GM19438 (cell line): Measurements from ENCODE around the gene MEGF6.

Experiments used
- ATAC-seq: cut with Tn5 transposase; IDR thresholded peaks from one replicate; pipeline ENCODE4 v1.9.1; 2021; ENCODE audit warnings: low read depth; ENCODE audit not compliant: unreplicated experiment

Gene MEGF6

DNA sequence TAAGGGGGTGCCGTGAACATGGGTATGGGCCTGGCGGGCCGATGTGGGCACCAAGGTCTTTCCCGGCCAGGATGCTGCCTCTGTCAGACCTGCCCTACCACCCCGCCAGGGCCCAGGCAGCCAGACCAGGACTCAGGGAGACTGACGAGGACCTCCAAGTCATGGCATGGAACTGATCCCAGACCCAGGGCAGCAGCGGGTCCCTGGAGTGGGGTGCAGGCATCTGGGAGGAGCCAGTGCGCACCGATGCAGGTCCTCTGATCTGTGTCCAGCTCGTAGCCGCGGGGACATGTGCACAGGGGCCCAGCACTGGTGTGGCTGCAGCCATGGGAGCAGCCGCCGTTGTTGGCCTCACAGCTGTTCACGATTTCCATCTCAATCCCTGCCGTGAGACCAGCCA lies 100.0 kb downstream of the MEGF6 start:
- ATAC-seq = no peak

DNA sequence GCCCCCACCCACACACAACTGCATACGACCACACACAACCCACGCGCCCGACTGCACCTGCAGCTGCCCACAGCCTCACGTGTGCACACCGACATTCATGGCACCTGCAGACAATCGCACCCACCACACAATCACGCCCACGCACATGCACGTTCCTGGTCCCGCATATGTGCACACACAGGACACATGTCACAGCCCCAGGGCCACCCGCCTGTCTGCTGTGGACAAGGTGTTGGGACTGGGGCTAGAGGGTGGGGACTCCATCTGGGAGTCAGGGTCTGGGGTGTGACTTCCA lies 100.4 kb downstream of the MEGF6 start:
- no peak for ATAC-seq

DNA sequence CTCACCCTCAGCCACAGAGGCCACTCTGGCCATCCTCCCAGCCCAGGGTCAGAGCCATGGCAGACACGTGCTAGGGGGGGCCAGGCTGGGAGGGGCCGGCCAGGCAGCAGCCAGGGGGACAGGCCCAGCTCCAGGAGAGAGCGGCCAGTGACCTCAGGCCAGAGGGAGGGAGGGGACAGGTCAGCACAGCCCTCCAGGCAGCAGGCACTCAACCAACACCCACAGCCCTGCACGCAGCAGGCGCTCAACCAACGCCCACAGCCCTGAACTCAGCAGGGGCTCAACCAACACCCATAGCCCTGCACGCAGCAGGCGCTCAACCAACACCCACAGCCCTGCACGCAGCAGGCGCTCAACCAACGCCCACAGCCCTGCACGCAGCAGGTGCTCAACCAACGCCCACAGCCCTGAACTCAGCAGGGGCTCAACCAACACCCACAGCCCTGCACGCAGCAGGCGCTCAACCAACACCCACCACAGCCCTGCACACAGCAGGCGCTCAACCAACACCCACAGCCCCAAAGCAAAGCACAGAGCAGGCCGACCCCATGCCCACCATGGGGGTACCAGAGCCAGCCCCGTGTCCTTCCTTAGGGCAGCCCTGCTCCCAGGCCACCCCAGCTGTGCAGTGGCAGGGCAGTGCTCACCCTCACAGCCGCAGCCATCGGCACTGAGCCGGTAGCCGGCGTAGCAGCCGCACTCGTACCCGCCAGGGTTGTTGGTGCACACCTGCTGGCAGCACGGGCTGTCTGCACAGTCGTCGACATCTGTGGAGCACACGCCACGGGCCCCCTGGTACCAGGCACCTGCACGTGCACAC lies 101.0 kb downstream of the MEGF6 start:
- no peak for ATAC-seq

DNA sequence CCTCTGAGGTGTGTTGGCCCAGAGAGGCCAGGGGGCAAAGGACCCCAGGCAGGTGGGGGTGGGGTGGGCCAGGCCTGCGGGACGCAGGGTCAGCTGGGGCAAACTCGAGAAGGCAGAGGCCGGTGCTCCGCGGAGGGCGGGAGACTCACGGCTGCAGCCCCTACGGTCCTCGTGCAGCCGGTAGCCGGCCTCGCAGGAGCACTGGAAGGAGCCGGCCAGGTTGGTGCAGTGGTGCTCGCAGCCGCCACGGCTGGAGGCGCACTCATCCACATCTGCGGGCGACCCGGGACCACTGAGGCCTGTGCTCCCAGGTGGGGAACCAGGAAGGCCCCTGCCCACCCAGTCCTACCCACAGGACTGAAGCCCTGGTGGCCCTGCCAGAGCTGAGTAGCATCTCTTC lies 101.6 kb downstream of the MEGF6 start:
- no peak for ATAC-seq

DNA sequence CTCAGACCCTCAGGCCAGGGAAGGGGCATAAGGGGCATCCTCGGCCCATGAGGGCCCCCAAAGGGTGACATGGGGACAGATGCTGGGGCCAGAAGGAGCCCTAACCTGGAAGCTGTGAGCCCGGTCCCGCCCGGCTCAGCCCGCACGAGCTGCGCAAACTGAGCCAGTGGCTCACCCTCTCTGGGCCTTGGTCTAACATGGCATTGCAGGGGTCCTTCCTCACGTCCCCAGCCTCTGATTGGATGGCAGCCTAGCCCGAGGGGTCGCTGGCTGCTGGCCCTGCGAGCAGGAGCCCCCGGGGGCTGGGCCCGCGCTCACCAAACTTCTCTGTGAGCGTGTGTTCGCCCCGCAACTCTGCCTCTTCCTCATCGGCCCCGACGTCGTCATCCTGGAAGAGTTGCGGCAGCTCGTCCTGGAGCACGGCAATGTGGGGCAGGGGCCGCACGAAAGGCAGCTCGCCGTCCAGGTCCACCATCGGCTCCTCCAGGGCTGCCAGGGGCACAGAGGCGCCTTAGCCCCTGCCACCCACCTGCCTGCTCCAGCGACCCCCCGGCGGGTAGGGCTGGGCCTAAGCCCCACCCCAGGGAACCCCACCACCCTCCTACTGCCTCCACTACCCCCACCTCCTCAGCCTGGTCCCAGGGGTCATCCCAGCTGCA lies 102.4 kb downstream of the MEGF6 start:
- no peak for ATAC-seq

DNA sequence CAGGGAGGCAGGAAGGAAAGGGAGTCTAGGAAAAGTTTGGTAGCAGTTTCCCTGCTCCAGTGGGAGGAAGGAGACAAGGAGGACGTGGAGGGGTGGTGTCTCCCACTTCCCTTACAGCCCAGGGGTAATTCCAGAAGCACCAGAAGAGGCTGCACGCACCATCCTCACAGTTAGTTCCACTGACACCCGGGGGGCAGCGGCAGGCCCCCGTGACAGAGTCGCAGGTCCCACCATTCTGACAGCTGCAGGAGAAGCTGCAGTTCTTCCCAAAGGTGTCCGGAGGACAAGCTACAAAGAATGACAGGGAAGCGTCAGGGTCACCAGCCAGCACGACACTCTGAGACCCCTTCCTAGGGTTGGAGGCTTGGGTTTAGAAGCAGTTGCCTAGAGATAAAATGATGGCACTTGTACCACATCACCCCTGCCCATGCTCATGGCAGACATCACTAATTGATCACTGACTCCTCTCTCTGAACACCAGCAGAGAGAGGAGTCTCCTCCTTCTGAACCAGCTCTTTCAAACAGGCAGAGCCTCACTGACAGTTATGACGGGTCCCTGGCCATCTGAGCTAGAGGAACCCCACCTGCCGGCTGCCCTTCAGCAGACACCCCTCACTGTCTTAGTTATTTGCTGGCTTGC lies 103.6 kb downstream of the MEGF6 start:
- ATAC-seq = no peak

DNA sequence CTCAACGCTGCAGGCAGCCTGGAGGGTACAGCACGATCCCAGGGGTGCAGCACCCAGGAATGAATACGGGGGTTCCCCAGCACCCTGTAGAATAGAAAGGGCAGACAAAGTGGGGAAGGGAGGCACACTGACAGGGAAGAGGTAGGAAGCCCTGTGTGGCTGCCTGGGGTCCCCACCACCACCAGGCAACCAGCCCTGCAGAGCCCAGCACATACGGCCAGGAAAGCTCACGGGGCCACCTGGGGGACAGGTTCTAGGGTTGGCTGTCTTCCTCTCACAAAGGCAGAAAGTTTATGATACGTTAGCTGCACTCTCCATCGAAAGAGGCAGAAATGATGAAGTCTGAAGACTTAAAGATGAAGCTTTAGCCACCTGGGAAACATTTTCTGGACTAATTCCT lies 104.4 kb downstream of the MEGF6 start:
- no peak for ATAC-seq

DNA sequence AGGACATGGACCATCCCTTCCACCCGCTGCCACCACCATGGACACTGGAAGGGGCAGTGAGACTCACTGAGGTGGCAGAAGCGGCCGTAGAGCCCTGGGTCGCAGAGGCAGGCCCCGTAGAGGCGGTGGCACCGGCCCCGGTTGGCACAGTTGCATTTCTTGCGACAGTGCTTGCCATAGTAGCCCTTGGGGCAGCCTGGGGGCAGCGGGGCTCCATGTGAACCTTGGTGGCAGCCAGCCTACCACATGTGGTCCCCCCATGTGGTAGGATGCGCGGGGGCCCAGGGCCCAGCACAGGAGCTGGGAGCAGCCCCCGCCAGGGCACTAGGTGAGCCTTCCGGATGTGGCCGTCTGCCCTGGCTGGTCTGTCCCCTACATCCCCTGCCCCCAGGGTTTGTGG lies 105.3 kb downstream of the MEGF6 start:
- no peak for ATAC-seq

DNA sequence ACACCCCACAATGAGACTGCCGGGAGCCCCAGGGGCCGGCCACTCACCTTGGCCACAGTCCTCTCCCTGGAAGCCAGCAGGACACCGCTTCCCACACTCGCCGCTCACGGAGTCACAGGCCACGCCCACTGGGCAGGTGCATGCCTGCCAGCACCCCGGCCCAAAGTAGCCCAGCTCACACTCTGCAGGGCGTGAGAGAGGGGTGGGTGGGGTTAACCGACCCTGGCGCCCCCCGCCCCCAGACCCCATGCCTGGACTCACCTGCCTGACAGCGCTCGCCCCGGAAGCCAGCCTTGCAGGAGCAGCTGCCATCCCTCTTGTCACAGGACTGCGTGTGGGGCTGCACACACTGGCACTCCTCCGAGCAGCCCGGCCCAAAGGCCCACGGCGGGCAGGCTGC lies 106.1 kb downstream of the MEGF6 start:
- no peak for ATAC-seq

DNA sequence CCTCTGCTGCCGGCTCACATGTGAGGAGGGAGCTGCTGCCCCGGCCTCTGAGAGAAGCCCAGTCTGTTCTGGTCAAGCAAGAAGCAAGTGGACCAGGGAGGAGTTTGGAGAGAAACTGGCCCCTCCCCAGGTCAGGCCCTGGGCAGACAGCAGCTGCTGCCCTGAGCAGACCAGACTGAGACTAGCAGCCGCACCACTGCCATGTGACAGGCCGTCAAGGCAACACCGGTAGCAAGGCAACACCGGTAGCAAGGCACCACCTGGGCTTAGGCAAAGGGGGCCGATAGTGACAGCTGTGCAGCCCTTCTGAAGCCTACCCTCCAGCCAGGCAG lies 106.5 kb downstream of the MEGF6 start:
- ATAC-seq = no peak

DNA sequence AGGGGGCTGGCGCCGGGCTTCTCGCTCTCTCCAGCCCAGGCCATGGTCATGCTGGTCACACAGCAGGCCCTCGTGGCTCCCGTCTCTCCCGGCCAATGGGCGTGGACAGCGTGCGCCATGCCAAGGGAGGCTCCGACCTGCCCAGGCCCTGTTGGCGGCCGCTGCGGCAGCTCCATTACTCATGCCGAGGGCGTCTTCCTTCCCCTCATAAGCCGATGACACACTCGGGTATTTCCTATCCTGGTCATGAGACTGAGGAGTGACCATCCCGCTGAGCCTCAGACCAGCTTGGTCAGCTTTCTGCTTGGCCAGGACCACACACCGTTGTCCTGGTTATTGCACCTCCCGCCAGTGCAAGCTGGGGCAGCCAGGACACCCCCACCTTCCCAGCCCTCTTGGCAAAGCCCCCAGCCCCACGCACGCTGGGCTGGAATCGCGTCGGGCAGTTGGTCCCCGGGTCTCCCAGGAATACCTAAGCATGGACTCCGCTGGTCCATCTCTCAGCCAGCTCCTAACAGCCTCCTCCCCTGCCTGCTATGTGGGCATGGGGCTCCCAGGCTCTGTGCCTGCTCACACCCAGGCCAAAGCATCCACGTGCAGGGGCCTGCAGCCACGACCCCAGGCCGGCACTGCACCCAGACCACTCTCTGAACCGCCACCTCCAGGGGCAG lies 107.0 kb downstream of the MEGF6 start:
- ATAC-seq = no peak

DNA sequence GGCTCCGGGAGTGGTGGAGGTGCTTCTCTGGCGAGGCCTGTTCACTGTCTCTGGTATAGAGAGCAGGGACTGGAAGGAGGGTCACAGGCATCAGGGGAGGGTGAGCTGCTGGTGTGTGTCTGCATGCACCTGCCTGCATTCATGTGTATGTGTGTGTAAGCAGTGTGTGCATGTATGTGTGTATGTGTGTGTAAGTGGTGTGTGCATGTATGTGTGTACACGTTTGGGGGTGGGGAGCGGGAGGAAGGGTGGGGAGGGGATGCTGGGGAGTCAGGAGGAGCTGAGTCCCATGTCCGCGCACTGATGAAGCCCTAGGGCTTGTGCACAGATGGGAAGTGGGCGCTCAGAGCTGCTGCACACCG lies 107.8 kb downstream of the MEGF6 start:
- ATAC-seq = no peak

DNA sequence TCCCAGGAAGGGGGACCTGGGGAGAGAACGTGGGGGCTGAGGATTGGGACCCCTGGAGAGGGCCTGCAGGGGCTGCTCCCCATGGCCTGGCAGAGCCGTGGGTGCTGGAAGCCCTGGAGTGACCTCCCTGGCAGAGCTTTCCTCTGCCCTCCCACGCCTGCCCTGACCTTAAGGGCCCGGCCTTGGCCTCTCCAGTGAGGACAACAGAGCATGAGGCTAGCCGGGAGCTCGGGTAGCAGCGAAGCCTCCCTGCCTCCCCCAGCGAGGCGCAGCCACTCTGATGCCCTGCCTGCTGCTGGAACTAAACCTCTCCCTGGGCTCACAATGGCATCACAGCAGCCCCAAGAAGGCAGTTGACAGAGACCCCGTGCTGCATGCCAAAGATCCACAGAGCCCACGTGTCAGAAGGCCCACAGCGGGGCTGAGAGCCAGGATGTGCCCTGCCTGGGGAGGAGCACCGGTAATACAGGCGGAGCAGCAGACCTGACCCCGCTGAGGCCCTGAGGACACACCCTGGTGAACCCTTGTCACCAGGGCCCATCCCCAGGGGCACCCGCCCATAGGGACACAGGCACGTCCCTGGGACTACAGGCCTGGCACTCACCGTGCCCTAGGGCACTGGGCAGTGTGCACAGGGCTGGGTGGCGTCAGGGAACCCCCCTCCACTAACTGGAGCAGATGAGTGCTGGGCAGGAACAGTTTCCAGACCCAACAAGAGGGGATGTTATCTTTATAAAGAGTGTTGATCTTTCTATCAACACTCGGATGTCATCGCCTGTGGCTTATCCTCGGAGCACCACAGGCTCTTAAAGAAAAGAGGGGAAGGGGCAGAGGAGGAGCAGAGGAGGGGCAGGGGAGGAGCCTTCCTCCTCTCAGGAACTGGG lies 108.4 kb downstream of the MEGF6 start:
- ATAC-seq = no peak

DNA sequence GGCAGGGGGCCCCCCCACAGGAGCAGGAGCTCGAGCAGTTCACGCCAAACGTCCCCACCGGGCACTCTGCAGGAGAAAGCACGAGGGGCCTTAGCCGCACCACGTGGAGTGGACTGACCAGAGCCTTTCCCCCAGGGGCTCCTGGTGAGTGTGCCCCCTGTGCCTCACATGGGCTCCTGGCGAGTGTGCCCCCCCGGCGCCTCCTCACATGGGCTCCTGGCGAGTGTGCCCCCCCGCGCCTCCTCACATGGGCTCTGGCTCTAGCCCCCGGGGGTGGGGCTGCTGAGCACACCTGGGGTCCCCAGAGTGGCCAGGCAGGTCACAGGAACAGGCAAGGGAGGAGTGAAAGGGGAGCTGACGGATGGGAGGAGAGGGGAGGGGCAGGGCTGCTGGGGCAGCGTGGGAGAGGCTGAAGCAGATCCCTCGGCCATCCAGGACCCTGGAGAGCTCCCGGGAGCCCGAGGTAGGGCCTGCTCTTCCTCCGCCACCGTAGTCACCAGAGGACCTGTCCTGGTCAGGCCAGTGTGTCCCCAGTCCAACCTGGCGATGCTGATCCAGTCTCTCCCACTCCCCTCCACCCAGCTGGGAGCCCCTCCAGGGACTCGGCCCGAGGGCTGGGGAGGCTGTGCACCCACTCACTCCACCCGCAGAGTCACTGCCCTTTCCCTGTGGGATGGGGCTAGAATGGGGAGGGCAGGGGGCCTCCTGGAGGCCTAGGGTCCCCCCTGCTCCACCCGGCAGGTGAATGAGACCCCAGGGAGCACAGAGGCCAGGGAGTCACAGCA lies 109.3 kb downstream of the MEGF6 start:
- no peak for ATAC-seq

DNA sequence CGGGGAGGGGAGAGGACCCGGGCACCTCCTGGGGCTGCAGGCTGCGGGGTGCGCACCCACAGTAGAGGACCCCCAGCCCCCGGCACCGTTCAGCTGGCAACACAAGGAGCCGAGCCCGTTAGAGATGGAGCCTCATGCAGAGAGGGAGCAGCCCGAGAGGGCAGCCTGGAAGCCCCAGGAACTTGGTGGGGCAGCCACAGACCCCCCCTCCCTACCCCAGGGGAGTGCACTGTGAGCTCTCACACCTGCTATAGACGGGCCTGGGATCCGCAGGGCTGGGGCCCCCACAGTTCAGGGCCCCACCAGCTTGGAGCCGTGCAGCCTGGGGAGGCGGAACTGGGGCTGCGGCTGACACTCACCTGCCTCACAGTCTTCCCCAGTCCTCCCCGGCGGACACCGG lies 109.9 kb downstream of the MEGF6 start:
- no peak for ATAC-seq

DNA sequence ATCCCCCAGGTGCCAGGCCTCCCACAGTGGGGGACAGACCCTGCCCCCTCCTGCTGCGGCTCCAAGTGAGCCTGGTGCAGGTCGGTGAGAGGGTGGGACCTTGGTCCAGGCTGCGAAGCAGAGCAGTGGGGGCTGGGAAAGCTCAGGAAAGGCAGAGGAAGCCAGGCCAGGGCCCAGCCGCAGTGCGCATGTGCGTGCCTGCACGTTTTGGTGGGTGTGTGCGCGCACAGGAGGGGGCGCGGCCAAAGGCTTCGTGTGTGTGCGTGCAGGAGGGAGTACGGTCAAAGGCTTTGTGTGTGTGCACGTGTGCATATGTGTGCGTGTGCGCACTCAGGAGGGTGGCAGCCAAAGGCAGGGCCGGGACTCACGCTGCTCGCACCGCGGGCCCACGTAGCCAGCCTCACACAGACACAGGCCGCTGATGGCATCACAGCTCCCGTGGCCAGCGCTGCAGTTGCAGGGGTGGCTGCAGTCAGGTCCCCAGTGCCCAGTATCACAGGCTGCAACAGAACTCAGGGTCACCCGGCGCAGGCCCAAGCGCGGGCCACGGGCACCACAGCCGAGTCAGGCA lies 111.0 kb downstream of the MEGF6 start:
- no peak for ATAC-seq

DNA sequence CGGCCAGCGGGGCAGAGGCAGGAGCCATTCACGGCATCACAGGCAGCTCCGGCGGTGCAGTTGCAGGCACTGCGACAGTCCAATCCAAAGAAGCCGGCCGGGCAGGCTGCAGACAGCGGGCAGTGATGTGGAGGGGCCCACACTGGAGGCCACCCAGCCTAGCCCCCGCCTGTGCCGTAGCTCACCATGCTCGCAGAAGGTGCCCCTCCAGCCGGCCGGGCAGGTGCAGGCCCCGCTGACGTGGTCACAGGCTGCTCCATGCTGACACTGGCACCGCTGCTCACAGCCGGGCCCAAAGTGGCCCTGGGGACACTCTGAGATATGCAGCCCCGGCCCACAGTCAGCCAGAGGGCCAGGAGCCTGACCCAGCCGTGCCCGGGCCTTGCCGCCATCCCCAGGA lies 111.7 kb downstream of the MEGF6 start:
- ATAC-seq = no peak

DNA sequence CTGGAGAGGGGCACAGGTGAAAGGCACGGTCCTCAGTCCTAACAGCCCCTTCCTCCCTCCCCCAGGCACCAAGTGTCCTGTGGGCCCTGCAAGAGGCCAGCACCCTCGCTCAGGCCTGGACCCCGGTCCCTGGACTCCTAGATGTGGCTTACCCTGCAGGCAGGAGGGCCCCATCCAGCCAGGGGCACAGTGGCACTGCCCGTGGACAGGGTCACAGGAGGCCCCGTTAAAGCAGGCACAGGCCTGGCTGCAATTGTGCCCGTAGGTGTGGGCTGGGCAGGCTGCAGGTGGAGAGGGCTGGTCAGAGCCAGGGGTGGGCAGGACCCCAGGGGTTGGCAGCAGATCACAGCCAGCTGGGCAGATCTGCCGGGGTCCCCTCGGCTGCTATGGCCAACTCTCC lies 112.3 kb downstream of the MEGF6 start:
- ATAC-seq = no peak

DNA sequence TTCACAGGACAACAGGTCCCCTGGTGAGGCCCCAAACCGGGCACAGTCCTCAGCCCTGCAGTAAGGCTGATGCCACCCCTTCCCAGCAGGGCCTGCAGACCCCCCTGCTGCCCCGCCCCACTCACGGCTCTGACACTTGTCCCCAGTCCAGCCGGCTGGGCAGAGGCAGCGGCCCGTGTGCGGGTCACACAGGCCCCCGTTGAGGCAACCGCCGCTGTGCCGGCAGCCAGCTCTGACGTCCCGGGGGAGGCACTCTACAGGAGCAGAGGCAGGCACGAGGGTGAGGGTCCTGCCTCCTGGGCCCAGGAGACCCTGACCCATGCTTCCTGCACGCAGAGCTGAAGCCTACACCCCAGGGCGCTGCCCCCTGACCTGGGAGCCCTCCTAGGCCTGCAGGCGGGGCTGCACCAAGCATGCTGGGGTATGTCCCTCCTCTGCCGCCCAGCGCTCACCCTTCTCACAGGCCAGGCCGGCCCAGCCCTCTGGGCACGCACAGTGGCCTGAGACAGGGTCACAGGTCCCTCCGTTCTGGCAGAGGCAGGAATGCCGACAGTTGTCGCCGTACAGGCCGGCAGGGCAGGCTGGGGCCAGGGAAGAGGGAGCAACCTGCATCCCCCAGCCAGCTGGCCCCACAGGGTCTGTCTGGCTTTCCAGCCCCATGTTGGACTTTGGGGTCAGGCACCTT lies 112.9 kb downstream of the MEGF6 start:
- ATAC-seq = no peak
